Cardiac muscle cell (in vitro differentiated cells and primary cell): ENCODE measurements around the gene SLC6A13. TPM values are rescaled to one million over a fixed set of nuclear protein-coding genes. Genes with fewer than 3 reads are reported as not detected.

ENCODE experiments used
- DNase-seq, 2 donors: peaks; one replicate each; pipeline versions ENCODE4 v3.0.0 to v3.0.0-alpha.2; 2010 to 2017; ENCODE audit warnings: low read depth in 1 of 2, low spot score in 1 of 2
- H3K27ac ChIP-seq: fragments of 200-600 bp; sonication (generic); 2 replicates; pipeline ENCODE4 v1.5.1; 2016
- H3K27me3 ChIP-seq: fragments of 200-600 bp; sonication (generic); 2 replicates; pipeline ENCODE4 v1.6.0; 2016; ENCODE audit warnings: control low read depth
- H3K36me3 ChIP-seq: fragments of 200-600 bp; sonication (generic); 2 replicates; pipeline ENCODE4 v1.5.1; 2016; ENCODE audit warnings: control low read depth
- H3K4me1 ChIP-seq: fragments of 200-600 bp; sonication (generic); 2 replicates; pipeline ENCODE4 v1.8.1; 2017; ENCODE audit warnings: low read depth, mild to moderate bottlenecking, mixed run types
- H3K4me3 ChIP-seq: fragments of 200-600 bp; sonication (generic); 2 replicates; pipeline ENCODE4 v1.5.1; 2016; ENCODE audit warnings: mild to moderate bottlenecking
- H3K9me3 ChIP-seq: fragments of 200-600 bp; sonication (generic); 2 replicates; pipeline ENCODE4 v1.5.1; 2017; ENCODE audit warnings: low read depth, mild to moderate bottlenecking, control low read depth
- CTCF ChIP-seq: IDR thresholded peaks from 2 replicates; pipeline ENCODE4 v1.5.1; 2012; ENCODE audit warnings: low read depth, mild to moderate bottlenecking, low read length
- polyA plus RNA-seq: library from polyadenylated mRNA; unstranded; fragments of >200 nt; fragmentation: Nextera tagmentation; extraction: Ambion mirVana; gene quantifications from 2 replicates; pipeline ENCODE4 v1.2.1, GENCODE V29; 2016
- total RNA-seq: library from RNA; depleted of rRNA; stranded (reverse); fragments of >200 nt; gene quantifications from 2 replicates; pipeline ENCODE4 v1.2.3, GENCODE V29; 2016

The SLC6A13 gene
- total and polyA plus RNA-seq, 2 experiments from 2014 or later = 2.3 to 3.8 TPM

- Histone ChIP-seq H3K27ac (no peak overlapping the region), H3K36me3 (no peaks in the 10 kb centered on the region), H3K4me1 (peaks cover 11% of the 10 kb centered on the region), H3K9me3 (no peaks in the 10 kb centered on the region), H3K27me3 (no peaks in the 10 kb centered on the region), H3K4me3 (no peak overlapping the region)
- DNase-seq = no peak
- no peak for TF ChIP-seq CTCF
Measured at GRCh38 chr12:224330-224729, 38.3 kb downstream of the SLC6A13 start.

- Histone ChIP-seq H3K9me3 (no peaks in the 10 kb centered on the region), H3K4me1 (peaks cover 12% of the 10 kb centered on the region), H3K27me3 (no peaks in the 10 kb centered on the region), H3K4me3 (no peak overlapping the region), H3K36me3 (no peaks in the 10 kb centered on the region), H3K27ac (no peak overlapping the region)
- DNase-seq = no peak
- TF ChIP-seq CTCF = no peak
Measured at GRCh38 chr12:223841-224240, 38.8 kb downstream of the SLC6A13 start.

- Histone ChIP-seq H3K4me3 (no peak overlapping the region), H3K36me3 (no peaks in the 10 kb centered on the region), H3K4me1 (peaks cover 12% of the 10 kb centered on the region), H3K27ac (no peak overlapping the region), H3K27me3 (no peaks in the 10 kb centered on the region), H3K9me3 (no peaks in the 10 kb centered on the region)
- DNase-seq = no peak
- TF ChIP-seq CTCF = no peak
Measured at GRCh38 chr12:221736-222135, 40.9 kb downstream of the SLC6A13 start.

- no peak for TF ChIP-seq CTCF
- H3K27ac ChIP-seq = no peak overlapping the region
- H3K9me3 ChIP-seq = no peaks in the 10 kb centered on the region
- H3K27me3 ChIP-seq = no peaks in the 10 kb centered on the region
- no peaks in the 10 kb centered on the region for H3K36me3 ChIP-seq
- H3K4me1 ChIP-seq = peaks cover 12% of the 10 kb centered on the region
- DNase-seq = no peak
- H3K4me3 ChIP-seq = no peak overlapping the region
Measured at GRCh38 chr12:220946-221550, 41.6 kb downstream of the SLC6A13 start.

GRCh38 chr12:220491-220890 is 42.1 kb downstream of the SLC6A13 start:
- Histone ChIP-seq H3K4me3 (no peak overlapping the region), H3K9me3 (no peaks in the 10 kb centered on the region), H3K36me3 (no peaks in the 10 kb centered on the region), H3K4me1 (peaks cover 12% of the 10 kb centered on the region), H3K27ac (no peak overlapping the region), H3K27me3 (no peaks in the 10 kb centered on the region)
- no peak for DNase-seq
- no peak for TF ChIP-seq CTCF
